ENCODE results near the gene NPC1L1.

Gene NPC1L1

DNA sequence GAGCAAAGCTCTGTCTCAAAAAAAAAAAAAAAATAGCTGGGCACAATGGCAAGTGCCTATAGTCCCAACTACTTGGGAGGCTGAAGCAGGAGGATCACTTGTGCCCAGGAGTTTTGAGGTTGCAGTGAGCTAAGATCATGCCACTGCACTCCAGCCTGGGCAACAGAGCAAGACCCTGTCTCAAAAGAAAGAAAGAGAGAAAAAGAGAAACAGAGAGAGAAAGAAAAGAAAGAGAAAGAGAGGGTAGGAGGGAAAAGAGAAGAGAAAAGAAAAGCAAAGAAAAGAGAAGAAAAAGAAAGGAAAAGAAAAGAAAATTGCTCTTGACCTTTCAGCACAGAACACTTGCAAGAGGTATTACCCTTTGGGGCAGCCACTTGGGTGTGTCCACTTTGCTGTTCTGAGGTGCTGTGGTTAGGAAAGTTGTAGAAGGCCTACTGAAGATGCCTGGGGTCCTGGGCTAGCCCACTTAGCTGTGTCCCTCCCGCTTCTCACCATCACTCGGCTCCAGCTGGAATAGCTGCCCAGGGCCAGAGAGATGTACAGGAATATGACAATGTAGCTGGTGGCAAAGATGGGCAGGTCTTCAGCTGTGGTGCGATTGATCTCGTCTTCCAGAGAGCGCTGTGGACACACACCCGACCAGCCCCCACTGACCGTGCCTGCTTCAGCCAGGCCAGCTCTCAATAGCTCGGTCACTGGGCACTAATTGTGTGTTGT is 5.6 kb downstream of the NPC1L1 start:
- TF ChIP-seq GATA3 (IDR thresholded peaks at IDR 0.05; ENCODE audit: low read depth, low read length) = no peak
- no peak for TF ChIP-seq GATA2 (IDR thresholded peaks at IDR 0.05; ENCODE audit: low read depth, low read length)

- TF ChIP-seq GATA3 (IDR thresholded peaks at IDR 0.05; ENCODE audit: low read depth, low read length) (no peak), GATA2 (IDR thresholded peaks at IDR 0.05; ENCODE audit: low read depth, low read length) (no peak)
Measured at GRCh38 chr7:44534501-44534900, 6.6 kb downstream of the NPC1L1 start.

DNA sequence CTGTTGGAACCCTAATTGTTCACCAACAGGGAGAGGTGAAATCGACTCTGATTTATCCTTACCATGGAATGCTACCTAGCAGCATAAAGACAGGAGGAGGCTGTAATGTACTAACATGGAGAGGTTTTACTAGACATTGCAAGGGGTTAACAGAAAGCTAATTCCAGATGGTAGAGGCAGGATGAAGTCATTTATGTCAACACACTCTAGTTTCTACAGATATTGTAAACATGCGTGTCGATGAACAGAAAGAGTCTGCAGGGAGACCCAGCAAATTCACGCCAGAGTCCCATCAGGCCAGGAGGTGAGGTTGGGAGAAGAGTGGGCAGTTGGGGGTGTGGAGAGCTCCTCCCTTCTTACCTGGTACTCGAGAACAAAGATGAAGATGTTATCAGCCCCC is 7.0 kb downstream of the NPC1L1 start:
- no peak for TF ChIP-seq GATA2 (IDR thresholded peaks at IDR 0.05; ENCODE audit: low read depth, low read length)

DNA sequence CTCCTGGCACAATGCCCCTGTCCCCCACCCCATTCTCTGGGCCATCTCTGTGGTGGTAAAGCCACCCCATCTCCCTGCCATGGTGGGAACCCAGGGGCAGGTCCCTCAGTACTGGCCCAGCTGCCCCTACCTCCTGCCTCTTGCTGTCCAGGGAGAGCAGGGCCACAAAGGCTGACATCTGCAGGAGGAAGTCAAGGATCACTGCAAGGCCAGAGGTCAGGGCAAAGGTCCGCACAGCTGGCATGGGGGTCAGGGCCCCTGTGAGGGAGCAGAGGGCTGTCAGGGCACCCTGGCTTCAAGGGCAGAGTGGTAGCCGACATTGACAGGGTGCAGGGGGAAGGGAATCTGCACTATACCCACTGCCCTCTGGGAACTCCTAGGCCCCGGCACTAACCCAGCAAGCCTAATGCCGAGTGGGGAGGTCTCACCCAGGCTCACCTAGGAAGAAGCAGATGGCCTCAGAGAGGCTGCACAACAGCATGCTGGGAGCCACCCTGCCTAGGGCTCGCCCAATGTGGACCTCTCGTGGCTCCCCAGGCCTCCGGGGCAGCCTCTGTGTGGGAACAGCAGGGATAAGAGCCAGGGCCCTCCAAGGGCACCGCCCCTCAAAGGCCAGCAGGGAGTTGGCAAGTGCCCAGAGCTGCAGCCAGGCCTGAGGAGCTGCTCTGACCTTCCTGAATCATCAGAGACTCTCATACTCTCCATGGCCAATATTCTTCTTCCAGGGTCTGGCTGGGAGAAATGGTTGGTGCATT is 7.7 kb downstream of the NPC1L1 start:
- TF ChIP-seq GATA3 (IDR thresholded peaks at IDR 0.05; ENCODE audit: low read depth, low read length) = no peak

- TF ChIP-seq GATA2 (IDR thresholded peaks at IDR 0.05; ENCODE audit: low read depth, low read length) = no peak
Measured at GRCh38 chr7:44531421-44532380, 9.4 kb downstream of the NPC1L1 start.

DNA sequence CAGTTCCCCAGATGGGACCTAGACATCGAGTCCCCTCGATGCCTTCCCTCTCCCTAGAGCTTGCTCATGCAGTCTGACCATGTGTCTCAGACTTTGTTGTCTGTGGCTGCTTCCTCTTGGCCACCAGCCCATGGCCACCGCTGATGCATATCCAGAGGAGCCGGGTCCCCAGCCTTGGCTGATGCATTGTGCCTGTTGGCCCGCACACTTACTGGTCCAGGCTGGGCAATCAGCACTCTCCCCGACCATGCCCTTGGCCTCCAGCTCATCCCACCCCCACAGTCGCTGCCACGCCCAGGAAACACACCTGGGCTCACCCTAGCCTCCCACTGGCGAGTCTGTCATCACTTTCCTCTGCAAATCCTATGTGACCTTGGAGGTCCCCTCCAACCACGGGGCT is 10.1 kb downstream of the NPC1L1 start:
- TF ChIP-seq GATA3 (IDR thresholded peaks at IDR 0.05; ENCODE audit: low read depth, low read length) = no peak
- TF ChIP-seq GATA2 (IDR thresholded peaks at IDR 0.05; ENCODE audit: low read depth, low read length) = no peak

DNA sequence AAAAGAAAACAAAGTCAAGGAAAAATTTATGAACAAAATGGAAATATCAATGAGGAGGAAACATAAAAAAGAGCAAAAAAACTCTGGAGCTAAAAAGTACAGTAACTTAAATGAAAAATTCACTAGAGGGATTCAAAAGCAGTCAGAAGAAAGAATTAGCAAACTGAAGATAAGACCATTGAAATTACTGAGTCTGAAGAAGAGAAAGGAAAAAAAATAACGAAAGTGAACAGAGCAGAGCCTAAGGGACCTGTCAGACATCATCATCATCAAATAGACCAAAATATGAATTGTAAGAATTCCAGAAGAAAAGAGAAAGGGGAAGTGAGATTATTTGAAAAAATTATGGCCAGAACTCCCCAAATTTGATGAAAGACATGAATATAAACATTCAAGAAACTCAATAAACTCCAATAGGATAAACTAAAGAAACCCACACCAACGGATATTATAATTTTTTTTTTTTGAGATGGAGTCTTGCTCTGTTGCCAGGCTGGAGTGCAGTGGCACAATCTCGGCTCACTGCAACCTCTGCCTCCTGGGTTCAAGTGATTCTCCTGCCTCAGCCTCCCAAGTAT is 16.2 kb downstream of the NPC1L1 start:
- TF ChIP-seq GATA3 (IDR thresholded peaks at IDR 0.05; ENCODE audit: low read depth, low read length) (no peak), GATA2 (IDR thresholded peaks at IDR 0.05; ENCODE audit: low read depth, low read length) (no peak)

GRCh38 chr7:44522315-44522714 is 18.8 kb downstream of the NPC1L1 start:
- TF ChIP-seq GATA2 (IDR thresholded peaks at IDR 0.05; ENCODE audit: low read depth, low read length) (no peak), GATA3 (IDR thresholded peaks at IDR 0.05; ENCODE audit: low read depth, low read length) (no peak)

- TF ChIP-seq GATA3 (IDR thresholded peaks at IDR 0.05; ENCODE audit: low read depth, low read length) (no peak), GATA2 (IDR thresholded peaks at IDR 0.05; ENCODE audit: low read depth, low read length) (no peak)
Measured at GRCh38 chr7:44521347-44522095, 19.6 kb downstream of the NPC1L1 start.

- TF ChIP-seq GATA2 (IDR thresholded peaks at IDR 0.05; ENCODE audit: low read depth, low read length) = no peak
- TF ChIP-seq GATA3 (IDR thresholded peaks at IDR 0.05; ENCODE audit: low read depth, low read length) = no peak
Measured at GRCh38 chr7:44520574-44520973, 20.6 kb downstream of the NPC1L1 start.

- TF ChIP-seq GATA2 (IDR thresholded peaks at IDR 0.05; ENCODE audit: low read depth, low read length) = no peak
Measured at GRCh38 chr7:44519546-44519945, 21.6 kb downstream of the NPC1L1 start.

- TF ChIP-seq GATA3 (IDR thresholded peaks at IDR 0.05; ENCODE audit: low read depth, low read length) (no peak), GATA2 (IDR thresholded peaks at IDR 0.05; ENCODE audit: low read depth, low read length) (no peak)
Measured at GRCh38 chr7:44518761-44519160, 22.4 kb downstream of the NPC1L1 start.

- no peak for TF ChIP-seq GATA2 (IDR thresholded peaks at IDR 0.05; ENCODE audit: low read depth, low read length)
- no peak for TF ChIP-seq GATA3 (IDR thresholded peaks at IDR 0.05; ENCODE audit: low read depth, low read length)
Measured at GRCh38 chr7:44517175-44517574, 24.0 kb downstream of the NPC1L1 start.
